Measurements from ENCODE around the gene FLYWCH1. TPM values are rescaled to one million over a fixed set of nuclear protein-coding genes. Genes with fewer than 3 reads are reported as not detected.

The FLYWCH1 gene
- total RNA-seq, 3 donors from 2014 or later = 28.0 to 30.9 (median 28.2) TPM

GRCh38 chr16:2985462-2985861, 73.7 kb downstream of the FLYWCH1 start:
- Histone ChIP-seq H3K27ac (peak overlapping the region; percentile 44 to 52), H3K36me3 (no peaks in the 10 kb centered on the region), H3K9me3 (no peaks in the 10 kb centered on the region), H3K27me3 (peaks cover 0 to 3% of the 10 kb centered on the region in 2 donors), H3K4me1 (peaks cover 0 to 6% of the 10 kb centered on the region in 2 donors), H3K4me3 (no peak overlapping the region)
- TF ChIP-seq CTCF (IDR thresholded peaks at IDR 0.05) (no peak), POLR2AphosphoS5 (IDR thresholded peaks at IDR 0.05) (no peak), POLR2A (IDR thresholded peaks at IDR 0.05) (no peak)
- DNase-seq (ENCODE audit: low spot score in 2 of 2) = no peak
- intact Hi-C loops (cut with DNase I; ENCODE audit: low total_unique reads) = no loop called here

GRCh38 chr16:2985893-2986355, 74.2 kb downstream of the FLYWCH1 start:
- H3K36me3 ChIP-seq = no peaks in the 10 kb centered on the region
- no peak for DNase-seq (ENCODE audit: low spot score in 2 of 2)
- intact Hi-C loops (cut with DNase I; ENCODE audit: low total_unique reads) = no loop called here

GRCh38 chr16:2986623-2987188, 75.0 kb downstream of the FLYWCH1 start:
- peaks cover 0 to 6% of the 10 kb centered on the region in 2 donors for H3K4me1 ChIP-seq
- no peaks in the 10 kb centered on the region for H3K36me3 ChIP-seq
- DNase-seq (ENCODE audit: low spot score in 2 of 2) = no peak
- peaks cover 0 to 3% of the 10 kb centered on the region in 2 donors for H3K27me3 ChIP-seq
- TF ChIP-seq POLR2AphosphoS5 (IDR thresholded peaks at IDR 0.05) (no peak), CTCF (IDR thresholded peaks at IDR 0.05) (no peak), POLR2A (IDR thresholded peaks at IDR 0.05) (no peak)
- intact Hi-C loops (cut with DNase I; ENCODE audit: low total_unique reads) = no loop called here
- no peak overlapping the region for H3K27ac ChIP-seq
- H3K4me3 ChIP-seq = no peak overlapping the region
- no peaks in the 10 kb centered on the region for H3K9me3 ChIP-seq

More at GRCh38 chr16:2985893-2986355, 74.2 kb downstream of the FLYWCH1 start:
- no peak for TF ChIP-seq POLR2A (IDR thresholded peaks at IDR 0.05)
- TF ChIP-seq CTCF (IDR thresholded peaks at IDR 0.05) = no peak
- TF ChIP-seq POLR2AphosphoS5 (IDR thresholded peaks at IDR 0.05) = no peak
- peaks cover 0 to 3% of the 10 kb centered on the region in 2 donors for H3K27me3 ChIP-seq
- H3K4me3 ChIP-seq = no peak overlapping the region
- H3K4me1 ChIP-seq = peaks cover 0 to 6% of the 10 kb centered on the region in 2 donors
- peak overlapping the region; percentile 44 to 52 for H3K27ac ChIP-seq
- no peaks in the 10 kb centered on the region for H3K9me3 ChIP-seq

GRCh38 chr16:2987286-2987685, 75.6 kb downstream of the FLYWCH1 start:
- H3K27ac ChIP-seq = no peak overlapping the region
- H3K4me1 ChIP-seq = peaks cover 0 to 6% of the 10 kb centered on the region in 2 donors
- no peak overlapping the region for H3K4me3 ChIP-seq
- TF ChIP-seq POLR2AphosphoS5 (IDR thresholded peaks at IDR 0.05) (no peak), POLR2A (IDR thresholded peaks at IDR 0.05) (no peak), CTCF (IDR thresholded peaks at IDR 0.05) (no peak)
- intact Hi-C loops (cut with DNase I; ENCODE audit: low total_unique reads) = no loop called here
- no peaks in the 10 kb centered on the region for H3K36me3 ChIP-seq
- DNase-seq (ENCODE audit: low spot score in 2 of 2) = no peak
- no peaks in the 10 kb centered on the region for H3K9me3 ChIP-seq
- H3K27me3 ChIP-seq = peaks cover 0 to 3% of the 10 kb centered on the region in 2 donors

GRCh38 chr16:2987833-2988232, 76.1 kb downstream of the FLYWCH1 start:
- H3K36me3 ChIP-seq = no peaks in the 10 kb centered on the region
- DNase-seq (ENCODE audit: low spot score in 2 of 2) = no peak
- peaks cover 0 to 3% of the 10 kb centered on the region in 2 donors for H3K27me3 ChIP-seq
- no peak for TF ChIP-seq POLR2AphosphoS5 (IDR thresholded peaks at IDR 0.05)
- no peak for TF ChIP-seq POLR2A (IDR thresholded peaks at IDR 0.05)
- no peak for TF ChIP-seq CTCF (IDR thresholded peaks at IDR 0.05)
- H3K4me1 ChIP-seq = peaks cover 0 to 6% of the 10 kb centered on the region in 2 donors
- intact Hi-C loops (cut with DNase I; ENCODE audit: low total_unique reads) = no loop called here
- H3K9me3 ChIP-seq = no peaks in the 10 kb centered on the region
- H3K4me3 ChIP-seq = no peak overlapping the region
- H3K27ac ChIP-seq = no peak overlapping the region
